GM19438 (cell line): ENCODE measurements around the gene SGCE.

ENCODE experiments used
- ATAC-seq: cut with Tn5 transposase; IDR thresholded peaks from one replicate; pipeline ENCODE4 v1.9.1; 2021; ENCODE audit warnings: low read depth; ENCODE audit not compliant: unreplicated experiment

Gene SGCE

DNA sequence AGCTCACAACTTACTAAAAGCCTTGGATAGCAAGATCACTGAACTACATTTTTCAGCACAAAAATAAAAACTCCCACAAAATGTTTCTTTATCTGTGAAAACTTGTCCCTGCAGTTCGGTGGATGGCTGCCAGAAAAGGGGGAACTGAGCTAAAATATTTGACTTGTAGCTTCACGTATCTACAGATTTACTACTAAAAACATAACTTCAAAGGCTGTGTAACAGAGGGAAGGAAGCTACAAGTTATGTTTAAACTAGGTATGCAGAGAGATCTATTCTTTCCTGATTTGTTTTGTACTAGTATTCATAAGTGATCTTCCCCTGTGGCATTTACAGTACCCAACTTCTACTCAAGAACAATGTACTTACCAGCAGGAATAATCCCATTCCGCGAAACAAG, 25.1 kb downstream of the SGCE start:
- ATAC-seq = no peak

DNA sequence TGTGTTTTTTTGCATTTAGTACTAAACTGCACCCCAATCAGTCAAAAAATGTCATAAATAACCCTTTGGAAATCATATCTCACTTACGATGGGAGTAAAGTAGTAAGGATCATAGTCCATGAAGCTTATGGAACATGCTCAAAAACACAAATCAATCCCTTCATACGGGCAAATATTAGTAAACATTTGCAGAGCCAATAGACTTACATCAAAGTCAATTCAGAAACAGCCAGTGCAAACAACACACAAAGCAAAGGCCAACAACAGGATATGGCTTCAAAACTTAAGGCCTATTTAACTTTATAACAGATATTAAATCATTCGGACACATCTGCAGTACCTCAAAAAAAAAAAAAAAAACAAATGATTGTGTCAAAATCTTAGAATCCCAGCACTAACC, 32.1 kb downstream of the SGCE start:
- ATAC-seq = no peak

DNA sequence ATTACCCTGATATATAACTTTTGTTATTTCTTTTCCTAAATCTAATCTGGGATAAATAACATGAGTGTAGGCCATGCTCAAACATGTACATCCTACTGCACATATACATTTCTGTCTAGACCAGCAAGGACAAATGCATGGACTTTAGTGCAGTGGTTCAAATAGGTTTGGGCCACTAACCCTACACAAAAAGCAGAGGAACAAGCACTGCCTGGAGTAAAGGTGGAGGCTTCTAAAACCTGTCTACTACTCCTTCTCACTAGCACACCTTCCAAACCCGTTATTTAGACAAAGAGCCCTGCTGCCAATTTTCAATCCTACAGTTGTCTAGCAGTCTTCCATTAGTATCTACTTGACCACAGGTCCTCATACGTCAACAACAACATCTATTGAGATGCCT, 34.8 kb downstream of the SGCE start:
- ATAC-seq = no peak

DNA sequence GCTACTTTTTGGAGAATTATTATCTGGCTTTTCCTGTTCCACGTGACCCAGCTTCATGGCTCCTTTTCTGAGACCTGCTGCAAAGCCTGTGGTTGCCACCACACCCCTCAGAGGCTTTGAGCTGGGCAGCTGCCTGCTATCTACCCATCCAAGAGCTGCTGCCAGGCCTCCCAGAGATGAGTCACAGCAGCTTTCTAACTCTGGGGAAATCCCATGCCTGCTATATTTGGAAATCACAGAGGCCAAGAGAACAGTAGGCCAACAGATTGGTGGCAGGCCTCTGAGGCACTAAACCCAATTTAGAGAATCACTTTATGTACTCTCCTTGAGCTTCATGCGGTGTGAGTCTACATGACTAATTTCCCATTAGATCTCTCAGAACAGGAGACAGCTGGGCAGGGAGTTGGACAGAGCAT, 35.2 kb downstream of the SGCE start:
- peak; percentile 98 for ATAC-seq

DNA sequence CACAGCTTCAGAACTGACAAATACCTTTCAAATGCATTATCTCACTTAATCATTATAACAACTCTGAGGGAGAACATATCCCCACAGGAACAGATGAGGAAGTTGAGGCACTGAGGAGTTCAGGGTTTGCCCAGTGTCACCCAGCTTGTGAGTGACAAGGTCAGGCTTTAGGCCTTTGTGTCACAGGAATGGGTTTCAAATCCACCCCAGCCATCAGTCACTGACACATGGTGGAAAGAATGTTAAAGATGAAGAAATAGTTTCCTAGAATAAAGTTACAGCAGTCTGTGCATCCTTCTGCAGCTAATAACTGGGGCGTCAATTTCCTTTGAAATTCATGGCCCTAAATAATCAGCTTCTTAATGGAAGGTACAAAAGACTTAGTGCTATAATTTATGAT, 37.8 kb downstream of the SGCE start:
- ATAC-seq = no peak

DNA sequence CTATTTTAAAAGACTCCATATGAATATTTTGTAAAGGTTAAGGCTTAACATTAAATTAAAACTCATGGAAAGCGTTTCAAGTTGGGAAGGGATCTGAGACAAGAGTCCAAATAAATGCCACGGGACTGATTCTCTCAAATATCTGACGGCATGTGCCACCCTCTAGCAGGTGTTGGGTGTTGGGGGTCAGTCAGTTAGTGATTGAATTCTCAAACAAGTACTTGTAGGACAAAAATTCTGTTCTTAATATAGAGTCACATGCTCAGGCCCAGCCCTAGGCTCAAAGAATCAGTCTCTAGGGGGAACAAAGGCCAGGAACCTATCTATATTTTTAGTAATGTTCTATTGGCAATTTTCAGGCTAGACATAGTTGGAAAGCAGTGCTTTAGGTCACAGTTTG, 39.1 kb downstream of the SGCE start:
- no peak for ATAC-seq

DNA sequence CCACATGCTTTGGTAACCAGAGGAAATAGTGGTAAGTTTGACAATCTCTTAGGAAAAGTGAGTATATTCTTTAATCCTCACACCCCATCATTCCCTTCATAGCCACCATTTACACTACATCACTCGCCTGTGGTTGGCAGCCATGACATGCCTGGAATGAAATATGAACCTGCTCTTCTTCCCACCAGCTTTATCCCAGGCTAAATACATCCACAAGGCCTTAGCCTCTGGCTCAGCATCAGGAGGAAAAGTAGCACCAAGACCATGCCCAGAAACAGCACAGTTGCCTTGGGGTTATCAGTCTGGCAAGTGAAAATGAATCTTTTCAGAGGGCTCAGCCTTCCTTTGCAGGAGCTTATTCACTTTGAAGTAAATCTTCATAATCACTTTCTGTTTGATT, 40.3 kb downstream of the SGCE start:
- ATAC-seq = no peak

DNA sequence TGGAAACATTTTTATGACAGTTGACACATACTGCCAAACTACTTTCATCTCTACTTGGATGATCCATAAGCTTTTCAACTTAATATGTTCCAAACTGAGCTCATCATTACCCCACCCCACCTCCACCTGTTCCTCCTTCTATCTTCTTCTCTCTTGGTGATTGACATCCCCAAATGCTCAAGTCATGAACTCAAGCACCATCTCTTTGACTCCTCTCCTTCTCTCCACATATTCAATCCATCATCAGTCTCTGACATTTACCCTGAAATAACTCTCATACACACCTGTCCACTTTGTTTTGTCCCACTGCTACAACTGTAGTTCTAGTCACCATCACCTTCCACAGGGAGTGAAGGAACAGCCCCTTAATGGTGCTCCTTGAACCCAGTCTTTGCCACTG, 43.3 kb downstream of the SGCE start:
- no peak for ATAC-seq

DNA sequence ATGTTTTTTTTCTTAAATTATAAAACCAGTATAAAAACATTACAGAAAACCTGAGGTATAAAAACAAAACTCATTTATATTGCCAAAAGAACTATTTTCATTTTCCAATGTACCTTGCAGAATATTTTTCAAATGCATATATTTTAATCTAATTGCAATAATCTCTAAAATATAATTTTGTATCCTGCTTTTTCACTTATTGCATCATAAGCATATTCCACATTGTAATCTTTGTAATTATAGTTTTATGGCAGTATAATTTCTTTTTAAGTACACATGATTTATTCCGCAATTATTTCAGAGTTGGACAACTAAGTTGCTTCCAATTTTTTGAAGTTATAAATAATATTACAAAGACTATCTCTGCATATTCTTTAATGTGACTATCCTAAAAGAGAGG, 43.7 kb downstream of the SGCE start:
- no peak for ATAC-seq

DNA sequence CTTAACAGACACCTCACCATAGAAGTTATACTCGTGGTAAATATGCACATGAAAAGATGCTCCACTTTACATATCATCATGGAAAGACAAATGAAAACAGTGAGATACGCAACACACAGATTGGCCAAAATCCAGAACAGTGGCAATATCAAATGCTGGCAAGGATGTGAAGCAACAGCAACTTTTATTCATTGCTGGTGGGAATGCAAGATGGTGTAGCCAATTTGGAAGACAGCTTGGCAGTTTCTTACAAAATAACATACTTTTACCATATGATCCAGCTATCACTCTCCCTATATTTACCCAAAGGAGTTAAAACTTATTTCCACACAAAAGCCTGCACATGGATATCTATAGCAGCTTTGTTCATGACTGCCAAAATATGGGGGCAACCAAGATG, 46.4 kb downstream of the SGCE start:
- no peak for ATAC-seq

DNA sequence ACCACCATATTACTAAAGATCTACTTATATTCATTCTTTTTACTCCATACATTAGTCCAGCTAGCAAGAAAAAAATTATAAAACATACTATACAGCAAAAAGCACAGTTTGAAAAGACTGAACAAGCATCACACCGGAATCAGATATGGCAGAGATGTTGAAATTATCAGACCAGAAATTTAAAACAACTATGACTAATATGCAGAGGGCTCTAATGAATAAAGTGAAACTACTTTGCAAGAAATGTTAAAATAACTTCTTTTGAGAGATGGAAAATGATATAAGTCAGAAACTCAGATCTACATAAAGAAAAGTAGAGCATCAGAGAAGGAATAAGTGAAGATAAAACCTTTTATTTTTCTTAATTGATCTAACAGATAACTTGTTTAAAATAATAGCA, 50.9 kb downstream of the SGCE start:
- ATAC-seq = no peak

DNA sequence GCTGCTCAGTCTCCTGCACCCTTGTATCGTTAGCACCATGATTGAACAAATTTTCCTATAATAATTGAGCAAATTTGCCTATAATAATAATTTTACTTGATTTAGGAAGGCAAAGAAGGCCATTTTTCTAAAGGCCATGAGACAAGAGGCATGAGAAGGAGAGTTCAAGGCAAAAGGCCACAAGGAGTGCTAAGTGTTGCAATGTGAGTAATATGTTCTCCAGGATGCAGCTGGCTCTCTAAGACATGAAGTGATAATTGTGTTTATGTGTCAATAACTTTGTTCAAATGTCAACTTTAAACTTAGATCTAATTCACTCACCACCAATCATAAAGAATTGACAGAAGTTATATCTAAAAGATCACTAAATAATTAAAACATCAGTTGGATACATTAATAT, 53.8 kb downstream of the SGCE start:
- ATAC-seq = no peak

DNA sequence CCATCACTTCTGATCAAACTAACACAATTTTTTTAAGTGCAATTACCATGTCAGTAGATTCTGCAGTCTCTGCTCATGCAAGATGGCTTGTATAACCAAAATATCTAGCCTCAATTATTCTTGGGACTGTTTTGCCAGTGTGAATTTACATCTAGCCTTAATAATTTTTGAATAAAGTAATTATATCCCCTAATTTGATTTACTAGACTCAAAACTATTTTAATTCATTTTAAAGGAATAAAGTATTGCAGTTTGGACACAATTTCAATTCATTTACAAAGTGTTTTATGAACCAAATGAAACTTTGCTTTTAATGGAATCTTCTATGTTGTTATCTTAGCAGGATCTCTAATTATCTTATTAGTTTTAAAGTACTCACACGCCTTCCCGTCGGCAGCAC, 55.7 kb downstream of the SGCE start:
- no peak for ATAC-seq

DNA sequence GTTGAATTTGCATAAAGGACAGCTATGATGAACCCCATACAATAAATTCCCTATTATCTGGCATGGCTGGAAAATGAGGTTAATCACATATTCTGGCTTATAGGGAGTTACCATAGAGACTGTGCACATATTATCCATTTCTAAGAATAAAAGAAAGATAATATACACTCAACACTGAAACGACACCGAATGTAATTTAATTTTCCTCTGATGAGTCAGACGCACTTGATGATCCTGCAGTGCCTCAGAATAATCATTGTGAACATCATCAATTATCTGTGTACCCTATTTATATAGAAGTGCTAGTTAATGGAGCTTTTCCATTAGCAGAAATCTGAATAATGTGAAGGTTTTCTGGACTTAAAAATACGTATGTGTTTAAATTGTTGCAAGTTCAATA, 60.2 kb downstream of the SGCE start:
- no peak for ATAC-seq

DNA sequence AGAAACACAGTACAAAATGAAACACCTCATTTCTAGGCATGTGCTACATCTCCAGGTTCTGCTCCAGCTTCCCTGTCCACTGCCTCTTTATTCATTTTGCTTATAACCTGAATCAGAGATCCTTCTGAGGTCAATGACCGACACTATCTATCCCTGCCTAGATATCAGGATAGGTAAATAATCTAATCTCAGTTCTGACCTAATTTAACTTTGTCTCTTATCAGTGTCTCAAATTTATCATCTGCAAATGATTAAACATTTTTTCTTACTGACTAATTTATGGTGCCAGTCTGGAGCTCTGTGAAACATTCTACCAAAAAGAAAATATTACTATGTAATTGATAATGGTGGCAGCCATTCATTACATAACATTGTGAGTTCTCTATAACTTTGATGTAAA, 61.1 kb downstream of the SGCE start:
- no peak for ATAC-seq

DNA sequence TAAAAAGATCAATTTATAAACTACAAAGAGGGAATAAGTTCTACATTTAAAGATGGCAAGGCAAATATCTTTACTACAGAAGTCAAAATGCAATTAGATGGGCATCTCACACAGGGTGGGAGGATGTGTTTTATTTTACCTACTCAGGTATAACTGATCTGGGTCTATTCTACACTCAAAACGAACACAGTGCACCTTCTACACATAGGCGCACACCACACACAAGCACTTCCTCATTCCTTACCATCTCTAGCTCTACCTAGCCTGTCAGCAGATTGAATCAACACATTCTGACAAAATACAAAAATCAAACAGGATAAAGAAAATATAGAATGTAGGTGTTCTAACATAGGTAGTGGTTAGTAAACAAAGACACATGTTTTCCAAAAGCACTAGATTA, 64.8 kb downstream of the SGCE start:
- no peak for ATAC-seq

DNA sequence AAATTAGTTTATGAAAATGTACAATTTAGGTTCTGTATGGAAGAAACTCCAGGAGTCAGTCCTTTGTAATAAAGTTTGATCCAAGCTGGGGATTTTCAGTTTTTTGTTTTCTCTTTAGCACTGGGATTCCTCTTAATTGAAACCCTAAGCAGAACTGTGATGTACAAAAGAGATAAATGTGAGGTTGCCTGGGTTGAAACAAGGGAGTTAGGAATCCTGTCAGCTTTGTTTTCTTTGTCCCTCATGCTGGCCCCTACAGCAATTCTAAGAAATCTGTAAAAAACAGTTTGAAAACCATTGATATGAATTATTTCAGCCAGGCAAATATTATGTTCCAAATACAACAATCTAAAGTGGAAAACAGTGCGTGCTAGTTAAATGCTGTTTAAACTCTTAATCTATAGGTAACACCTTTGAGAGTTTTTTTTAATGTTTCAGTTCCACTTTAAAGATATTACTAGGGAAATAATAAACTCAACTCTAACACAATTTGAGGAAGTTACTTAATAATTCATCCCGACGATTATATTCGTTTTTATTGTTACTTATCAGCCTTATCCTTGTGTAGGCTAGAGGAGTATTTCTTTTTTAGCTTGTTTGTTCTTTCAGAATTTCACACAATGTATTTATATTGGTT, 65.3 kb downstream of the SGCE start:
- no peak for ATAC-seq

DNA sequence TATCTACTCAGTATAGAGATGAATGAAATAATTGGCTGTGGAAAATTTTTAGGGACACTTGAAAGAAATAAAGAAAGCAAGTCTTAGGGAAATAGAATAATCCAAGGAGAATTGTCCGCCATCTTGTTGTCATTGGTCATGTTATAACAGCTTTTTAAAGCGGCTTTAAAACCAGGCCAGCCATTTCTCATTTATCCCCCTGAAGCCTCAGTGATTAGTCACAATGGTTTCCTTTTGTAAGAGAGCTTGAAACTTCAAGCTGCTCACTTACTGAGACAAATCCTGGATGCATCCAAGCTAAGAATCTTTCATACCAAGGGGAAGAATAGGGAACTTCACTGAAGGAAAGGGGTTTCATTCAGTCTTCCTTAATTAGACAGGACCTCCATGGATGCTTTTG, 67.9 kb downstream of the SGCE start:
- no peak for ATAC-seq

DNA sequence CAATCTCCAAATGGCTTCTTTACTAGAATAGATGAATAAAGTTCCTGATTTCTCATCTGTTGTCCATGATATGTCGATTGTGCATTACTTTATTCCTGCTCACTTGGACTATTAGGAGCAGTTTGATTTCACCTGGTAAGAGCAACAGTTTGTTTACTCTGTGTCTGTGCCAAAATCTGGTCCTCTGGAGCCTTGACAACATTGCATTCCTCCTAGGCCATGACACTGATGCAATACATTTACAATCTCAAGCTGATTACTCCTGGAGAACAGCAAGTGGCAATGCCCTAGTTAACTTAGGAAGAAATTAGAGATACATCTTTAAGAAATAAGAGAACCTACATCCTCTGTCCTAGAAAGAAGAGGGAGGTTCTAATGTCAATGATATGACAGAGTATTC, 71.8 kb downstream of the SGCE start:
- ATAC-seq = no peak

DNA sequence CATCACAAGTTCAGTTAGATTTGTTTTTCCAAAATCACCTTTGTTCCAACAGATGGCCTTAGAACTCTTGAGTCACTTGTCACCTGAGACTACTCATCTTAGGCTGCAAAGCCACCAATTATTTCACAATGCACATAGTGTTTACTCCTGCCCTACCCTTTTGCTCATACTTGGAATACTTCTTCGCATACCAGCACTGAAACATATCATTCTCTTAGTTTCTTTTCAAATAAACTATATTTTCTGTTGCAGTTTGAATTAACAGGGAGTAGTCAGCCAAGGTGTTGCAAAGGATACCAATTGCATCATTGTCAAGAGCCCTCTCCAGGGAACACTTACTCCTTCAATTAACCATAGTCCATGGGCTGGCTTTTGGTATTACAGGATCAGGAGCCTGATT, 75.3 kb downstream of the SGCE start:
- ATAC-seq = no peak

DNA sequence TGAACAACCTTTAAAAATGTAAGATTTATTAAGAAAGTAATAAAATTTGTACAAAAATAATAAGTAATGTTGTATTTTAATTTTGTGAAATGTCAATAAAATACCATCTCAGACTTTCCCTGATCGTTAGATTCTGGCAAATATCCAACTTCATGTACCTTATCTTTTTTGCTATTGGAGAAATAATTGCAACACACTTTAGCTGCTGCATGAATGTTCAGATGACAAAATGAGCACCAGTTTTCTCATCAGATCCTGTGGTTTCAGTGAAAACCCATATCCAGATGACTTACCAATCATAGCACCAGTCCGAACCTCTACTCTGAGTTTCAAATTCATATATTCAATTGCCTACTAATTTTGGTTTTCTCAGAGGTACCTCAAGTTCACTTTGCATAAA, 76.5 kb downstream of the SGCE start:
- ATAC-seq = no peak

DNA sequence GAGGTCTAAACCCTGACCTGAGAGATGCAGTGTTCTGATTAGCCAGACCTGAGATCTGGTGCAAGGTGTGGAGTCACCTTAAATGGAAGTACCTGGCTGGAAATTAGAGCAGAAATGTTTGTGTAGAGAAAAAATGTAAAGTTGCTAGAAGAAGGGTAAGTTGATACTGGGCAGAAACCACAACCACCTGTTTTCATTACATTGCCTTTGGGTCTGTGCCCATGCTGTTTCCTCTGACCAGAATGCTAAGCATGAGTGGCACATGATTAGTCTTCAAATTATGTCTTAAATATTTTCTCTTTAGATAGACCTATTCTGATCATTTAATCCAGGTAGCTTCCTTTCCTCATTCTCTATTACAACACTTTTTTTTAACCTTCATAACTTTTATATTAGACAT, 77.3 kb downstream of the SGCE start:
- ATAC-seq = no peak

DNA sequence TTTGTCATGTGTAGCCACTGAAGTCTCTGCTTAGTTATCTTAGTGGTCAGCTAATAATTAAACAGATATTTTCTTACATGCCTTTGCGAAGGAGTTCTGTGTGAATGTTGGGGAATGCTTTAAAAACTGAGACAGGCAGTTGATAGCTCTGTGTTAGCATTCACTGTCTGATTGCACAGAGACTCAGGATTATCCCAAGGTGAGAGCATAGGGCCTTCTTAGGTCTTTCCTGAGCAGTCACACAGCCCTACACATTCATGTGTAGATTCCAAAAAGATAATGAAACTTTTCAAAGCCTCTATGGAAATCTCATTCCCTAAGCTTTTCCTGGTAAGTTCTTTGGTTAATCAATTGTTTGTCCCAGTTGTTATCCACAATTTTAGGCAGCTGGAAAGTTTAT, 78.6 kb downstream of the SGCE start:
- ATAC-seq = no peak
